GM18511 (cell line): ENCODE results near the gene OR51A4.
"Not testable (repeated sequence)": the region's sequence is repeated elsewhere in the genome, so short reads cannot be mapped to it uniquely, and the experiment has no call there.

Experiments used
- ATAC-seq: cut with Tn5 transposase; IDR thresholded peaks from one replicate; pipeline ENCODE4 v1.9.1; 2021; ENCODE audit warnings: mild to moderate bottlenecking, moderate library complexity; ENCODE audit not compliant: unreplicated experiment

Gene OR51A4, protein sequence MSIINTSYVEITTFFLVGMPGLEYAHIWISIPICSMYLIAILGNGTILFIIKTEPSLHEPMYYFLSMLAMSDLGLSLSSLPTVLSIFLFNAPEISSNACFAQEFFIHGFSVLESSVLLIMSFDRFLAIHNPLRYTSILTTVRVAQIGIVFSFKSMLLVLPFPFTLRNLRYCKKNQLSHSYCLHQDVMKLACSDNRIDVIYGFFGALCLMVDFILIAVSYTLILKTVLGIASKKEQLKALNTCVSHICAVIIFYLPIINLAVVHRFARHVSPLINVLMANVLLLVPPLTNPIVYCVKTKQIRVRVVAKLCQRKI

DNA sequence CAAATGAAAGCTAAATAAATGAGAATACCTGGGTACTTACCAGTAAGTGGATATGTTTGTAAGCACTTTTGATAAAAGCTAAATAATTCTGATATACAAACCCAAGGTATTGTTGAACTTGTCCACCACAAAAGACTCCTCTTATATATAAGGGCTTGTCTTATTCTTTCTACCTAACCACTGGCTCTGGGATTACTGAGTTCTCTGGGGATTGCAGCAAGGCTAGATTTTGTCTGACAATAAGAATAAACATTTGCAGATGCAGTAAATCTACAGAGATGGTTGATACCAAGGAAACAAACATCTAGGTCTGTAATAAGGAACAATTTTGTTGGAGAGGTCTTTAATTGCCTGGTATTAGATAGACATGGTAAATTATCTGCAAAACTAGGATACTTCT is at the start of gene OR51A4:
Gene OR51A4 (minus strand): TSS at position 101 of the 400 bp plus-strand sequence. CDS start 505 bp downstream, outside the sequence.
- ATAC-seq = no peak

DNA sequence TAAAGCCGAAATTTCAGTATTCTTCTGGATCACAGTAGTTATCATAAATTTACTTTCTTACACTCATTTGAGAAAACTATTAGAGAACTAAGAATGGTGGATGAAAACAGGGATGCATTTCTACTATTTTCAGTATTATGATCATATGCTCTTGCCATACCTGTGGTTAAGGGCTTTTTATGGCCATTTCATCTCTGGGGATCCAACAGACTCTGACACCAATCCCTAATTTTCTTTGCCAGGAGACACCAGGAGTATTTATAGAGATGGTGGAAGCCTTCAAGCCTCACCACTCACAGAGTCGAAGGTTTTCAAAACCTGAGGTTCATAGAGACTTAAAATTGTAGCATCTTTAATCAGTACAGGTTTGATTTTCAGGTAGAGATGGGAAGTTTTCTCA is 47.1 kb upstream of the OR51A4 start, which contains the start of gene OR51L1:
Gene OR51L1 (plus strand): TSS at position 301 of the 400 bp plus-strand sequence. CDS start 4,132 bp downstream, outside the sequence.
- no peak for ATAC-seq

- no peak for ATAC-seq
Measured at GRCh38 chr11:4991060-4991459, 43.7 kb upstream of the OR51A4 start.

GRCh38 chr11:4983841-4984240 is 36.4 kb upstream of the OR51A4 start:
- ATAC-seq = no peak

GRCh38 chr11:4982678-4983077 is 35.3 kb upstream of the OR51A4 start:
- no peak for ATAC-seq

- ATAC-seq = no peak
Measured at GRCh38 chr11:4979036-4979435, 31.6 kb upstream of the OR51A4 start.

DNA sequence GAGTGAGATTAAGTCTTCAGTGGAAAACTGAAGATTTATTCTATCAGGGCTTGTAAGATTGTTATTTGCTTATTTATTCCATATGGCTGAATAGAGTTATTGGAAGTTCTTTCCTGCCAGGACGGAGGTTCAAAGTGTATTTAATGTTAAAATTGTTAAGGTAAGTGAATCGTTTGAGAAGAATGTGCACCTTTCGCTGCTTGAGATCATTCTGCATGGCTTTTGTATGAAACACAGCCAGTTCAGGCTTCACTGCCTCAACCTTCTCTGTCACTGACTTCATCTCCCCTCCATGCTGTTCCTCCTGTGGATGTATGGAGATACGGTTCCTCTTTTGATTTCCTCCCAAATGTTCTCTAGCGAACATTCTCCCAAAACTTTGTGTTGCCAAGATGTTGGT is 28.0 kb upstream of the OR51A4 start:
- no peak for ATAC-seq

DNA sequence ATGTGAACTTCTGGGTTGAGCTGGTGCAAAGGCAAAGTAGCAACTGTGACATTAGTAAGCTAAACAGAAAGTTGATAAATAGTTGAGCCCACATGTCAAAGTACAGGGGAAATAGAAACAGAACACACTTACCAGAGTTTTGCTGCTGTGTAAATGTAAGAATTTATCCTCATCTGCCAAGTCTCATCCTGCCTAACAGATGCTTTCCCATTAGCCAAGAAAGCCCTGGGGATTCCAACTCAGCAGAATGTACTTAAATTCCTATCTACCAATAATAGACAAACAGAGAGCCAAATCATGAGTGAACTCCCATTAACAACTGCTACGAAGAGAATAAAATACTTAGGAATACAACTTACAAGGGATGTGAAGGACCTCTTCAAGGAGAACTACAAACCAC is 15.4 kb upstream of the OR51A4 start:
- no peak for ATAC-seq

GRCh38 chr11:4960877-4961276 is 13.5 kb upstream of the OR51A4 start:
- no peak for ATAC-seq

- ATAC-seq = no peak
Measured at GRCh38 chr11:4957396-4957795, 10.0 kb upstream of the OR51A4 start.

DNA sequence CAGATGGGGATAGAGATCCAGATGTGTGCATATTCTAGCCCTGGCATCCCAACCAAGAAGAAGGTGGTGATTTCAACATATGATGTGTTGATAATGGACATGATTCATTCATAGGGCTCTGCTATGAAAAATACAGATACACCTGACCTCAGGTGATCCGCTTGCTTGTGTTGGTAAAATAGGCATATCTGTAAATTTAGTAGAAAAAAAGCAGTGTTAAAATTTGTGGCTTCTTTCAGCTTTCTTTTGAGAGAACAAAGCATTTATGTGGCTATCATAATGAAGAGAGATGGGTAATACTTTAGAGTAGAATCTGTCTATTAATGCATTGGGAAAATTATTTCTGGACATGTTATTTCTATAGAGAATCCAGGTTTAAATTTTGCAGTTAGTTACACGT is 8.2 kb upstream of the OR51A4 start, which contains the start of gene OR51A2:
Gene OR51A2 (minus strand): TSS at position 101 of the 400 bp plus-strand sequence. CDS start 0 bp downstream, at position 101.
- not testable (repeated sequence) for ATAC-seq

DNA sequence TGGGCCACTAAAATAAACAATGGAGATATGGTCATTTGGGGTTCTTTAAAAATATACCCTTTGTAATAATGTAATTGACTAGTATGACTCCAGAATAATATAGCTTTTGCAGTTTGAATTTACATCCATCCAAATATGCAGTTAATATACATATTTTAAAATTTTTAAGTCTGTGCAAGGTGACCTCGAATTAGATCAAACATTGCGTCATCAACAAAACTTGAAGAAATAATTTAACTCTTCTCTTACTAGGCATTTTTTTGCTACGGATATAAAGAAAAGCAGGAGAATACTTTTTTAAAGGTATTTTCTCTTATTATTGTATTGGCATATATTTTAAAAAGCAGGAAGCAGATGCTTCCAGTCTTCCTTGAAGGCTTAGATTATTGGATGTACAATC is 10.7 kb downstream of the OR51A4 start:
- no peak for ATAC-seq

GRCh38 chr11:4932751-4933150 is 14.7 kb downstream of the OR51A4 start:
- no peak for ATAC-seq

- ATAC-seq = no peak
Measured at GRCh38 chr11:4926608-4927007, 20.8 kb downstream of the OR51A4 start.

DNA sequence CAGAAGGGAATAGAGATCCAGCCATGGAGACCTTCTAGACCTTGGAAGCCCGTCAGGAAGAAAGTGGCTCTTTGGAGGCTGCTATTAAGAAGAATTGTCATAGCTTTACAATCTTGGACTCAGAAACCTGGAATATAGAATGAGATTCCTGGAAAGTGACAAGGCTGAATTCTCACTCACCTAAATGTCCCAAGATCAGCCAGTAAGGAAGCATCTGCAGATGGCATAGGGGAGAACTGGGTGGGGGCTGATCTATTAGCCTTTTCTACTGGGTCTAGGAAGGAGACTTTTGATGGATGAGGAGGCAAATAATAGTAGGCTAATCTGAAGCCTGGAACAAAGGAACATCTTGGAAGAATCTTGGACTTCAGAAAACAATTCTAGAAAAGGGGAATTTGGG is 23.2 kb downstream of the OR51A4 start, which contains the start of gene OR51G1:
Gene OR51G1 (minus strand): TSS at position 101 of the 400 bp plus-strand sequence. CDS start 0 bp downstream, at position 101.
- no peak for ATAC-seq

DNA sequence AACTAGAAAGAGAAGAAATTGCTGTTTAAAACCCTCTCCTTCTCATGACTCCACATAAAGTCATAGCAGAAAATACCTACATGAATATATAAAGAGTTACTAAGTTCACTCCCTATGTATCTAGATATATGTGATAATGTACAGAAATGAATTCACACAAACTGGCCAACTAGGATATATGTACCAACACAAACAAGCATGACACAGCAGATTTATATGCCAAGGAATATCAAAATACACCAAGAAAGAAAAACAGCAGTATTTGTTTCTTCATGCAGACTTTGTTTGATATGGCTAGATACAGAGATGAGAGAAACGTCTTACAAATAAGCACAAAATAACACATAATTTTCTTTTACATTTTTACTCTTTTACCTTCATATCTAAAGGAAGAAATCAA is 25.1 kb downstream of the OR51A4 start:
- ATAC-seq = no peak

DNA sequence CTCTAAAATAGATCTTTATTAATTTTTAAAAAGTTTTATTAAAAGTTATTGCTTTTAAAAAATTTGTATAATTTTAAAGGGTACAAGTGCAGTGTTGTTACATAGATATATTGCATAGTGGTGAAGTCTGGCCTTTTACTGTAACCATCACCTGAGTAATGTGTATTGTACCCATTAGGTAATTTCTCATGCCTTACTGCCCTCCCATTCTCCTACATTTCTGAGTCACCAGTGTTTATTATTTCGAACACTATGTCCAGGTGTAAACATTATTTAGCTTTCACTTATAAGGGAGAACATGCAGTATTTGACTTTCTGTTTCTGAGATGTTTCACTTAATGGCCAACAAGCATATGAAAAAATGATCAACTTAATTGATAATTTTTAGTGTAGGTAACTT is 25.6 kb downstream of the OR51A4 start:
- no peak for ATAC-seq

GRCh38 chr11:4919250-4919649 is 28.2 kb downstream of the OR51A4 start, which contains the start of gene OR51G2:
Gene OR51G2, minus strand, starts transcription at chr11:4919350. Its CDS starts 3,687 bp downstream, at chr11:4915663.
- ATAC-seq = no peak

GRCh38 chr11:4916581-4916980 is 30.8 kb downstream of the OR51A4 start:
- ATAC-seq = no peak

DNA sequence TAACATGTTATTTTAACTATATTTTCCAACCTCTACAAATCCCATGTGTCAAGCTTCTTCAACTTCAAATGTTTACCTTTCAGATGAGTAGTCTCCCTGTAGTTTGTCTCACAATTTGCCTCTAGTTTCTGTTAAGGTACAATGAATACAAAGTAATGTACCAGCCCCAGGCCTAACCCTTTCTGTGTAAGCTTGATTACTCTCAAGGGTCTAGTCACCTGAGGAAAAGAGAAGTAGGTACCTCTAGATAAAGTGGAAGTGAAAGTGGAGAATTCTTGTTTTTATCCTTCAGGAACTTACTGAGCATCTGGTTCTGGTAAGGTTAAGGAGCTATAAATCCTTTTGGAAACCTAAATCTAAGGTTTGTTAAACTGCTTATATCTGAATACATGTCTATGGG is 43.9 kb downstream of the OR51A4 start, which contains the start of gene OR51A7:
Gene OR51A7 (plus strand): TSS at position 300 of the 400 bp plus-strand sequence. CDS start 3,587 bp downstream, outside the sequence.
- no peak for ATAC-seq
